Loucy (cell line): Measurements from ENCODE around the gene GNA12.

Experiments
- H2AFZ ChIP-seq: fragments of 200-600 bp; sonication (generic); 2 replicates; pipeline ENCODE4 v1.6.0; 2016; ENCODE audit warnings: antibody characterized with exemption, mild to moderate bottlenecking, low read length, moderate library complexity
- H3F3A ChIP-seq: fragments of 200-600 bp; 2 replicates; pipeline ENCODE4 v1.6.0; 2016; ENCODE audit warnings: antibody characterized with exemption, low read depth, mild to moderate bottlenecking
- H3K27me3 ChIP-seq: fragments of 200-600 bp; sonication (generic); 2 replicates; pipeline ENCODE4 v1.6.1; 2014; ENCODE audit warnings: low read length, mild to moderate bottlenecking; ENCODE audit not compliant: insufficient read depth, poor library complexity, severe bottlenecking
- H3K36me3 ChIP-seq: fragments of 200-600 bp; sonication (generic); 2 replicates; pipeline ENCODE4 v1.6.1; 2016; ENCODE audit warnings: low read length; ENCODE audit not compliant: insufficient read depth
- H3K4me1 ChIP-seq: fragments of 200-600 bp; sonication (generic); 2 replicates; pipeline ENCODE4 v1.5.1; 2014; ENCODE audit warnings: low read length, mild to moderate bottlenecking; ENCODE audit not compliant: insufficient read depth, poor library complexity, severe bottlenecking
- H3K4me2 ChIP-seq: fragments of 200-600 bp; sonication (generic); 2 replicates; pipeline ENCODE4 v1.6.0; 2014; ENCODE audit warnings: antibody characterized with exemption, low read length, low read depth, mild to moderate bottlenecking; ENCODE audit not compliant: poor library complexity, severe bottlenecking
- H3K4me3 ChIP-seq: fragments of 200-600 bp; sonication (generic); 2 replicates; pipeline ENCODE4 v1.5.1; 2014; ENCODE audit warnings: low read length, mild to moderate bottlenecking, mixed read lengths; ENCODE audit not compliant: poor library complexity, severe bottlenecking
- H3K79me2 ChIP-seq: fragments of 200-600 bp; sonication (generic); 2 replicates; pipeline ENCODE4 v1.6.1; 2014; ENCODE audit warnings: low read length; ENCODE audit not compliant: insufficient read depth
- H3K9ac ChIP-seq: fragments of 200-600 bp; sonication (generic); 2 replicates; pipeline ENCODE4 v1.6.0; 2014; ENCODE audit warnings: mild to moderate bottlenecking, low read depth, low read length, moderate library complexity; ENCODE audit not compliant: poor library complexity, severe bottlenecking
- H3K9me2 ChIP-seq: fragments of 200-600 bp; sonication (generic); replicated peaks from 2 replicates; pipeline ENCODE4 v1.6.1; 2016; ENCODE audit warnings: low read depth, low read length, mixed read lengths
- H3K9me3 ChIP-seq: fragments of 200-600 bp; sonication (generic); 2 replicates; pipeline ENCODE4 v1.6.1; 2014; ENCODE audit warnings: mild to moderate bottlenecking, antibody characterized with exemption, low read length, low read depth; ENCODE audit not compliant: insufficient read depth
- H4K20me1 ChIP-seq: fragments of 200-600 bp; sonication (generic); 2 replicates; pipeline ENCODE4 v1.6.0; 2014; ENCODE audit warnings: antibody characterized with exemption, low read length, mild to moderate bottlenecking; ENCODE audit not compliant: insufficient read depth, poor library complexity, severe bottlenecking
- EZH2phosphoT487 ChIP-seq: fragments of 200-600 bp; IDR thresholded peaks from 2 replicates; pipeline ENCODE4 v1.6.1; 2018; ENCODE audit warnings: antibody characterized with exemption, mild to moderate bottlenecking, moderate library complexity, borderline replicate concordance
- TF ChIP-seq, protein P1 (sequence below): fragments of 200-600 bp; sonication (generic); conservative IDR thresholded peaks from 2 replicates; pipeline ENCODE4 v1.5.1; 2014; ENCODE audit warnings: mild to moderate bottlenecking, antibody characterized with exemption, low read length

The GNA12 gene

DNA sequence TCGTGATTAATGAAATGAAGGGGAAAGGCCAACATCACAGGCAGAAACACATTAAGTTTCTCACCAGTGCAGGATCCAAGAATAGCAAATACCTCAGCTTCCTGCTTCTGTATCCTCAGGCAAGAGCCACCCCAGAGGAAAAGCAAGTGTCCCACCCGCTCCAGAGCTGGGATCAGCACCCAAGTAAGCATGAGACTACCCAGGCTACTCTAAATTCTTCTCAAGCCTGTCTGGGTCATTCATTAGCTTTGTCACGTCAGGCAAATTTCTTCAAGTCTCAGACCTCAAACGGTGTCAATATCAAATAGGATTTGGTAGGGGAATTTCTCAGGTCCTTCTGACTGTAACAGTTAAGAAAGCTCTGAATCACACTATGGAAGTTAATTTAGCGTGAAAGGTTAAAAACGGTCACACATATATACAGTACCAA lies 59.0 kb downstream of the GNA12 start:
- no peaks in the 10 kb centered on the region for H3K9me2 ChIP-seq
- H3K36me3 ChIP-seq, result peaks cover 52% of the 10 kb centered on the region; the same call in 1 of the 2 replicates
- H3K79me2 ChIP-seq, result peaks cover 41% of the 10 kb centered on the region; the same call in 1 of the 2 replicates
- no peak overlapping the region for H2AFZ ChIP-seq
- no peak for TF ChIP-seq EZH2phosphoT487
- TF ChIP-seq, protein P1, sequence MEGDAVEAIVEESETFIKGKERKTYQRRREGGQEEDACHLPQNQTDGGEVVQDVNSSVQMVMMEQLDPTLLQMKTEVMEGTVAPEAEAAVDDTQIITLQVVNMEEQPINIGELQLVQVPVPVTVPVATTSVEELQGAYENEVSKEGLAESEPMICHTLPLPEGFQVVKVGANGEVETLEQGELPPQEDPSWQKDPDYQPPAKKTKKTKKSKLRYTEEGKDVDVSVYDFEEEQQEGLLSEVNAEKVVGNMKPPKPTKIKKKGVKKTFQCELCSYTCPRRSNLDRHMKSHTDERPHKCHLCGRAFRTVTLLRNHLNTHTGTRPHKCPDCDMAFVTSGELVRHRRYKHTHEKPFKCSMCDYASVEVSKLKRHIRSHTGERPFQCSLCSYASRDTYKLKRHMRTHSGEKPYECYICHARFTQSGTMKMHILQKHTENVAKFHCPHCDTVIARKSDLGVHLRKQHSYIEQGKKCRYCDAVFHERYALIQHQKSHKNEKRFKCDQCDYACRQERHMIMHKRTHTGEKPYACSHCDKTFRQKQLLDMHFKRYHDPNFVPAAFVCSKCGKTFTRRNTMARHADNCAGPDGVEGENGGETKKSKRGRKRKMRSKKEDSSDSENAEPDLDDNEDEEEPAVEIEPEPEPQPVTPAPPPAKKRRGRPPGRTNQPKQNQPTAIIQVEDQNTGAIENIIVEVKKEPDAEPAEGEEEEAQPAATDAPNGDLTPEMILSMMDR, result no peak
- H3K9me3 ChIP-seq, result no peaks in the 10 kb centered on the region
- no peak overlapping the region for H3K4me3 ChIP-seq
- no peaks in the 10 kb centered on the region for H3K27me3 ChIP-seq
- no peaks in the 10 kb centered on the region for H4K20me1 ChIP-seq
- H3K4me2 ChIP-seq, result no peak overlapping the region
- no peaks in the 10 kb centered on the region for H3F3A ChIP-seq
- peaks cover 4% of the 10 kb centered on the region for H3K4me1 ChIP-seq
- no peak overlapping the region for H3K9ac ChIP-seq

- Histone ChIP-seq H3K9me2 (no peaks in the 10 kb centered on the region), H3K4me3 (no peak overlapping the region), H3K79me2 (peaks cover 32% of the 10 kb centered on the region; the same call in 1 of the 2 replicates), H3K9me3 (no peaks in the 10 kb centered on the region), H3F3A (no peaks in the 10 kb centered on the region), H3K36me3 (peaks cover 40% of the 10 kb centered on the region; the same call in 1 of the 2 replicates), H3K4me1 (peaks cover 4% of the 10 kb centered on the region), H3K9ac (no peak overlapping the region), H3K27me3 (no peaks in the 10 kb centered on the region), H2AFZ (no peak overlapping the region), H4K20me1 (no peaks in the 10 kb centered on the region), H3K4me2 (no peak overlapping the region)
- TF ChIP-seq EZH2phosphoT487, result no peak
- TF ChIP-seq, protein P1, result no peak
Measured at GRCh38 chr7:2782565-2782964, 61.5 kb downstream of the GNA12 start.

- TF ChIP-seq, protein P1, result no peak
- TF ChIP-seq EZH2phosphoT487, result no peak
- H3K79me2 ChIP-seq, result peaks cover 28% of the 10 kb centered on the region; the same call in 1 of the 2 replicates
Measured at GRCh38 chr7:2782121-2782520, 62.0 kb downstream of the GNA12 start.

More at GRCh38 chr7:2782121-2782520, 62.0 kb downstream of the GNA12 start:
- Histone ChIP-seq H3K9me2 (no peaks in the 10 kb centered on the region), H3K9me3 (no peaks in the 10 kb centered on the region), H3K9ac (no peak overlapping the region), H2AFZ (no peak overlapping the region), H3K4me2 (no peak overlapping the region), H3K4me3 (no peak overlapping the region), H3K36me3 (peaks cover 40% of the 10 kb centered on the region; the same call in 1 of the 2 replicates), H3K4me1 (peaks cover 4% of the 10 kb centered on the region), H3K27me3 (no peaks in the 10 kb centered on the region), H3F3A (no peaks in the 10 kb centered on the region), H4K20me1 (no peaks in the 10 kb centered on the region)
